ENCODE data around the gene VPS39.

Gene VPS39

GRCh38 chr15:42121021-42121420, 87.1 kb downstream of the VPS39 start:
- Histone ChIP-seq H3K4me3 (replicated peaks; ENCODE audit: low read depth, low read length) (no peak overlapping the region), H3K27me3 (replicated peaks; ENCODE audit: control insufficient read depth, insufficient read depth, low read length) (no peaks in the 10 kb centered on the region; the same call in 1 of the 2 replicates), H3K36me3 (ENCODE audit: control insufficient read depth, insufficient read depth, low read length) (no peaks in the 10 kb centered on the region)
- no peak for TF ChIP-seq CTCF (IDR thresholded peaks at IDR 0.05; ENCODE audit: insufficient read depth, low read length, poor library complexity, severe bottlenecking)
- DNase-seq (ENCODE audit: extremely low read depth, insufficient read length), result no peak

GRCh38 chr15:42120285-42120684, 87.8 kb downstream of the VPS39 start:
- no peak for DNase-seq (ENCODE audit: extremely low read depth, insufficient read length)
- TF ChIP-seq CTCF (IDR thresholded peaks at IDR 0.05; ENCODE audit: insufficient read depth, low read length, poor library complexity, severe bottlenecking), result no peak
- H3K36me3 ChIP-seq (ENCODE audit: control insufficient read depth, insufficient read depth, low read length), result no peaks in the 10 kb centered on the region
- no peaks in the 10 kb centered on the region; the same call in 1 of the 2 replicates for H3K27me3 ChIP-seq (replicated peaks; ENCODE audit: control insufficient read depth, insufficient read depth, low read length)
- H3K4me3 ChIP-seq (replicated peaks; ENCODE audit: low read depth, low read length), result no peak overlapping the region

- DNase-seq (ENCODE audit: extremely low read depth, insufficient read length), result no peak
- Histone ChIP-seq H3K4me3 (replicated peaks; ENCODE audit: low read depth, low read length) (no peak overlapping the region), H3K27me3 (replicated peaks; ENCODE audit: control insufficient read depth, insufficient read depth, low read length) (no peaks in the 10 kb centered on the region; the same call in 1 of the 2 replicates), H3K36me3 (ENCODE audit: control insufficient read depth, insufficient read depth, low read length) (no peaks in the 10 kb centered on the region)
- TF ChIP-seq CTCF (IDR thresholded peaks at IDR 0.05; ENCODE audit: insufficient read depth, low read length, poor library complexity, severe bottlenecking), result no peak
These were observed 88.7 kb downstream of the VPS39 start for GRCh38 chr15:42119446-42119760.

GRCh38 chr15:42118650-42119445, 89.3 kb downstream of the VPS39 start:
- Histone ChIP-seq H3K27me3 (replicated peaks; ENCODE audit: control insufficient read depth, insufficient read depth, low read length) (no peaks in the 10 kb centered on the region; the same call in 1 of the 2 replicates), H3K36me3 (ENCODE audit: control insufficient read depth, insufficient read depth, low read length) (no peaks in the 10 kb centered on the region), H3K4me3 (replicated peaks; ENCODE audit: low read depth, low read length) (no peak overlapping the region)
- no peak for DNase-seq (ENCODE audit: extremely low read depth, insufficient read length)
- TF ChIP-seq CTCF (IDR thresholded peaks at IDR 0.05; ENCODE audit: insufficient read depth, low read length, poor library complexity, severe bottlenecking), result no peak

GRCh38 chr15:42111924-42112323, 96.2 kb downstream of the VPS39 start:
- TF ChIP-seq CTCF (IDR thresholded peaks at IDR 0.05; ENCODE audit: insufficient read depth, low read length, poor library complexity, severe bottlenecking), result no peak
- Histone ChIP-seq H3K4me3 (replicated peaks; ENCODE audit: low read depth, low read length) (no peak overlapping the region), H3K36me3 (ENCODE audit: control insufficient read depth, insufficient read depth, low read length) (no peaks in the 10 kb centered on the region), H3K27me3 (replicated peaks; ENCODE audit: control insufficient read depth, insufficient read depth, low read length) (no peaks in the 10 kb centered on the region)
- DNase-seq (ENCODE audit: extremely low read depth, insufficient read length), result no peak
